Measurements from ENCODE around the gene RBM11.
"Not testable (repeated sequence)": the region's sequence is repeated elsewhere in the genome, so short reads cannot be mapped to it uniquely, and the experiment has no call there.

The RBM11 gene, protein sequence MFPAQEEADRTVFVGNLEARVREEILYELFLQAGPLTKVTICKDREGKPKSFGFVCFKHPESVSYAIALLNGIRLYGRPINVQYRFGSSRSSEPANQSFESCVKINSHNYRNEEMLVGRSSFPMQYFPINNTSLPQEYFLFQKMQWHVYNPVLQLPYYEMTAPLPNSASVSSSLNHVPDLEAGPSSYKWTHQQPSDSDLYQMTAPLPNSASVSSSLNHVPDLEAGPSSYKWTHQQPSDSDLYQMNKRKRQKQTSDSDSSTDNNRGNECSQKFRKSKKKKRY
- long read RNA-seq, result 0 reads

DNA sequence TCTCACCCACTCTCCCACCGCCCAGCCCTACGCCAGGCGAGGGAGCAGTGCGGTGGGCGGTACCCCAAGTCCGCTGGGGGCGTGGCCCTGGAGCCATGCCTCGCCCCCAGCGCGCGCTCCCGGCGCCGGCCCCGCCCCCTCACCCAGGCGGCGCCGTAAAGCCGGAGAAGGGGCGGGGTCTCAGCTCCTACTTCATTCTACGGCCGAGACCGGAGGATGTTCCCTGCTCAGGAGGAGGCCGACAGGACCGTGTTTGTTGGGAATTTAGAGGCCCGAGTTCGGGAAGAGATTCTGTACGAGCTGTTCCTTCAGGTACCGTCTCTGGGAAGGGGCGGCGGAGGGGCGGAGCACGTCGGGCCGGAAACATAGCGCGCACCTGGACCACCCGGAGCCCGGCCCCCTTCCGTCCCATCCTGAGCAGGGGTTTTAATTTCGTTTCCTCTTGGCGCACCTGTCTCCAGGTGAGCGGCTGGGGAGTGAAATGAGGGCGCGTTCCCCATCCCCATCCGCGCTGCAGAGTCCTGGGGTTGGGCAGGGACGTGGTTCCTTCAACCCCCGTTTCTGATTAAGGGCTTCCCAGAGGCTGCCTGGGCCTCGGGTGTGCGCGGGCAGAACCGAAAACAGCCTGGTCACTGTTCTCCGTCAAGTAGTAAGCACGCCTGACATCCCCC, at the start of gene RBM11:
RBM11 (plus strand) TSS at position 187 of the 671 bp plus-strand sequence; CDS start at position 217, 30 bp downstream.
- TF ChIP-seq CTCF (IDR thresholded peaks at IDR 0.05; ENCODE audit: insufficient read depth, low read length), result no peak
- TF ChIP-seq, protein P1, sequence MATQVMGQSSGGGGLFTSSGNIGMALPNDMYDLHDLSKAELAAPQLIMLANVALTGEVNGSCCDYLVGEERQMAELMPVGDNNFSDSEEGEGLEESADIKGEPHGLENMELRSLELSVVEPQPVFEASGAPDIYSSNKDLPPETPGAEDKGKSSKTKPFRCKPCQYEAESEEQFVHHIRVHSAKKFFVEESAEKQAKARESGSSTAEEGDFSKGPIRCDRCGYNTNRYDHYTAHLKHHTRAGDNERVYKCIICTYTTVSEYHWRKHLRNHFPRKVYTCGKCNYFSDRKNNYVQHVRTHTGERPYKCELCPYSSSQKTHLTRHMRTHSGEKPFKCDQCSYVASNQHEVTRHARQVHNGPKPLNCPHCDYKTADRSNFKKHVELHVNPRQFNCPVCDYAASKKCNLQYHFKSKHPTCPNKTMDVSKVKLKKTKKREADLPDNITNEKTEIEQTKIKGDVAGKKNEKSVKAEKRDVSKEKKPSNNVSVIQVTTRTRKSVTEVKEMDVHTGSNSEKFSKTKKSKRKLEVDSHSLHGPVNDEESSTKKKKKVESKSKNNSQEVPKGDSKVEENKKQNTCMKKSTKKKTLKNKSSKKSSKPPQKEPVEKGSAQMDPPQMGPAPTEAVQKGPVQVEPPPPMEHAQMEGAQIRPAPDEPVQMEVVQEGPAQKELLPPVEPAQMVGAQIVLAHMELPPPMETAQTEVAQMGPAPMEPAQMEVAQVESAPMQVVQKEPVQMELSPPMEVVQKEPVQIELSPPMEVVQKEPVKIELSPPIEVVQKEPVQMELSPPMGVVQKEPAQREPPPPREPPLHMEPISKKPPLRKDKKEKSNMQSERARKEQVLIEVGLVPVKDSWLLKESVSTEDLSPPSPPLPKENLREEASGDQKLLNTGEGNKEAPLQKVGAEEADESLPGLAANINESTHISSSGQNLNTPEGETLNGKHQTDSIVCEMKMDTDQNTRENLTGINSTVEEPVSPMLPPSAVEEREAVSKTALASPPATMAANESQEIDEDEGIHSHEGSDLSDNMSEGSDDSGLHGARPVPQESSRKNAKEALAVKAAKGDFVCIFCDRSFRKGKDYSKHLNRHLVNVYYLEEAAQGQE (IDR thresholded peaks at IDR 0.05; ENCODE audit: insufficient replicate concordance, low read depth), result no peak
- no peak for TF ChIP-seq SPI1 (IDR thresholded peaks at IDR 0.05; ENCODE audit: borderline replicate concordance, low read depth)
- TF ChIP-seq GABPA (IDR thresholded peaks at IDR 0.05; ENCODE audit: low read depth), result no peak
- no peak for TF ChIP-seq POLR2AphosphoS5 (IDR thresholded peaks at IDR 0.05; ENCODE audit: low read depth)
- Histone ChIP-seq H3K27me3 (ENCODE audit: insufficient read depth, poor library complexity, severe bottlenecking) (peaks cover 7% of the 10 kb centered on the region), H3K4me3 (replicated peaks; ENCODE audit: insufficient read depth, low read length) (peak within 1 kb of the TSS; percentile 92), H3K27ac (replicated peaks) (no peak within 1 kb of the TSS)
- peak; percentile 22 to 51 for DNase-seq (ENCODE audit: low read depth in 1 of 2, low spot score in 1 of 2)

GRCh38 chr21:14166463-14167223, 49.3 kb upstream of the RBM11 start:
- not testable (repeated sequence) for H3K4me3 ChIP-seq (replicated peaks; ENCODE audit: insufficient read depth, low read length); H3K27me3 ChIP-seq (ENCODE audit: insufficient read depth, poor library complexity, severe bottlenecking); H3K27ac ChIP-seq (replicated peaks); DNase-seq (ENCODE audit: low read depth in 1 of 2, low spot score in 1 of 2)

- TF ChIP-seq GABPA (IDR thresholded peaks at IDR 0.05; ENCODE audit: low read depth) (no peak), POLR2AphosphoS5 (IDR thresholded peaks at IDR 0.05; ENCODE audit: low read depth) (no peak), CTCF (IDR thresholded peaks at IDR 0.05; ENCODE audit: insufficient read depth, low read length) (no peak), SPI1 (IDR thresholded peaks at IDR 0.05; ENCODE audit: borderline replicate concordance, low read depth) (no peak)
- TF ChIP-seq, protein P1 (IDR thresholded peaks at IDR 0.05; ENCODE audit: insufficient replicate concordance, low read depth), result no peak
- no peaks in the 10 kb centered on the region for H3K27me3 ChIP-seq (ENCODE audit: insufficient read depth, poor library complexity, severe bottlenecking)
- H3K27ac ChIP-seq (replicated peaks), result no peak overlapping the region
- DNase-seq (ENCODE audit: low read depth in 1 of 2, low spot score in 1 of 2), result no peak
- H3K4me3 ChIP-seq (replicated peaks; ENCODE audit: insufficient read depth, low read length), result no peak overlapping the region
These were observed 9.7 kb upstream of the RBM11 start for GRCh38 chr21:14206222-14206621.

- no peak within 1 kb of the TSS for H3K4me3 ChIP-seq (replicated peaks; ENCODE audit: insufficient read depth, low read length)
- peaks cover 7% of the 10 kb centered on the region for H3K27me3 ChIP-seq (ENCODE audit: insufficient read depth, poor library complexity, severe bottlenecking)
- DNase-seq (ENCODE audit: low read depth in 1 of 2, low spot score in 1 of 2), result no peak
- TF ChIP-seq GABPA (IDR thresholded peaks at IDR 0.05; ENCODE audit: low read depth) (no peak), SPI1 (IDR thresholded peaks at IDR 0.05; ENCODE audit: borderline replicate concordance, low read depth) (no peak), POLR2AphosphoS5 (IDR thresholded peaks at IDR 0.05; ENCODE audit: low read depth) (no peak), CTCF (IDR thresholded peaks at IDR 0.05; ENCODE audit: insufficient read depth, low read length) (no peak)
- TF ChIP-seq, protein P1 (IDR thresholded peaks at IDR 0.05; ENCODE audit: insufficient replicate concordance, low read depth), result no peak
- H3K27ac ChIP-seq (replicated peaks), result no peak within 1 kb of the TSS
These were observed 5.2 kb upstream of the RBM11 start, which contains the start of gene LIPI for GRCh38 chr21:14210738-14211137. TSS of gene LIPI (minus strand) at chr21:14210955. CDS start at chr21:14210845, 110 bp downstream.

All from HL-60 (cell line).